GM19351 (cell line): ENCODE data around the gene MYO1G.
A peak's percentile ranks its signal among the peaks of the same experiment; 100 is the strongest.

Source experiments
- ATAC-seq: cut with Tn5 transposase; IDR thresholded peaks from one replicate; pipeline ENCODE4 v1.9.1; 2021; ENCODE audit warnings: mild to moderate bottlenecking, moderate library complexity; ENCODE audit not compliant: unreplicated experiment

The MYO1G gene

DNA sequence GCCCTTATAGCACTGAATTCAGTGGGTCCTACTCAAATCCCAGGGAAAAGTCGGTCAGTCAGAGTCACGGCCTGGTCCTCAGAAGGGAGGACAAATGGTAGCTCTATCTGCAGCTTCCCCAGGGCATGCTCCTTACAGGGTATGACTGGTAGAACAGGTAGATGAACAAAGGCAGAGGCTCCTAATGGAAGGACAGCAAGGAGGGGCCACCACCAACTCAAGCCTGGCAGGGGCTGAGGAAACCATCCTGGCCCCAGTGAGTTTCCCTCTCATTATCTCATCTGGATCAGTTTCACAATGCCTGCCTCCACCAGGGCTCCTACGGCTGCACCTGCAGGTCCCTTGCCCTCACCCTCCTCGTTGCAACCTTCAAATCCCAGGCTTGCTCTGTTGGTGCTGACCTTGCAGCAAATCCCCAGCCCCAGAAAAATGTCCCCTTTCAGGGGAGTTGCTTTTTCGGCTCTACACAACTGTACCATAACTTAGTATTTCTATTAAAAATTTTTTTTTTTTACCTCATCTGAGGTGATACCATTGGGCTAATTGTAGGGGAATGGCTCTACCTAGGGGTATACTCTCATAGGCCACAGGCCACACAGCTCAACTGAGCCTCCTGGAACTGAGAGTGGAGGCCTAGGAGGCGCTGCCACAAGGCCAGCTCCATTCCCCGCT lies 2.4 kb upstream of the MYO1G start:
- peak; percentile 1 for ATAC-seq

DNA sequence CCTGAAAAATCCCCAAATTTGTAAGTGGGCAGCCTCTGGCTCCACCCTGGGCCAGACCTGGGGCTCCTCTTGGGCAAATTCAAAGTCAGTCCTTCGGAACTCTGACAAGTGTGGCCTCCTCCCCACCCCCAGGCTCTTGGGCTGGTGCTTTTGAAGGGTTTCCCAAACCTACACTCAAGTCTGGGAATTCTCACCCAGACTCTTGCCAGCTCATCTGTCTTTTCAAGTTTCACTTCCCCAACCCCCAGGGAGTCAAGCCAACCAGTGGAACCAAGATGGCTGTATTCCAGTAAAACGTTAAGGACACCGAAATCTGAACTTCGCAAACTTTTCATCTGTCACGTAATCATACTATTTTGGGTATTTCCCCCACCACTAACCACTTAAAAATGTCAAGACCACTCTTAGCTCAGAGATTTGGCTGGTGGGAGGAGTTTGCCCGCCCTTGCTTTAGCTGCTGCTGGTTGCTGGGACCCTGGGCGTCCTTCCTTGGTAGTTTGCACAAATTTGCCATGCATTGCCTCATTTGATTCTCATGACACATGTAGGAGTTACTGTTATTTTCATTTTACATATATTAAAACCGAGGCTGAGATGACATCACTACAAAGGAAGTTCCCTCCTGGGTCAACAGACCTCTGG lies 1.7 kb upstream of the MYO1G start:
- peak; percentile 48 for ATAC-seq

DNA sequence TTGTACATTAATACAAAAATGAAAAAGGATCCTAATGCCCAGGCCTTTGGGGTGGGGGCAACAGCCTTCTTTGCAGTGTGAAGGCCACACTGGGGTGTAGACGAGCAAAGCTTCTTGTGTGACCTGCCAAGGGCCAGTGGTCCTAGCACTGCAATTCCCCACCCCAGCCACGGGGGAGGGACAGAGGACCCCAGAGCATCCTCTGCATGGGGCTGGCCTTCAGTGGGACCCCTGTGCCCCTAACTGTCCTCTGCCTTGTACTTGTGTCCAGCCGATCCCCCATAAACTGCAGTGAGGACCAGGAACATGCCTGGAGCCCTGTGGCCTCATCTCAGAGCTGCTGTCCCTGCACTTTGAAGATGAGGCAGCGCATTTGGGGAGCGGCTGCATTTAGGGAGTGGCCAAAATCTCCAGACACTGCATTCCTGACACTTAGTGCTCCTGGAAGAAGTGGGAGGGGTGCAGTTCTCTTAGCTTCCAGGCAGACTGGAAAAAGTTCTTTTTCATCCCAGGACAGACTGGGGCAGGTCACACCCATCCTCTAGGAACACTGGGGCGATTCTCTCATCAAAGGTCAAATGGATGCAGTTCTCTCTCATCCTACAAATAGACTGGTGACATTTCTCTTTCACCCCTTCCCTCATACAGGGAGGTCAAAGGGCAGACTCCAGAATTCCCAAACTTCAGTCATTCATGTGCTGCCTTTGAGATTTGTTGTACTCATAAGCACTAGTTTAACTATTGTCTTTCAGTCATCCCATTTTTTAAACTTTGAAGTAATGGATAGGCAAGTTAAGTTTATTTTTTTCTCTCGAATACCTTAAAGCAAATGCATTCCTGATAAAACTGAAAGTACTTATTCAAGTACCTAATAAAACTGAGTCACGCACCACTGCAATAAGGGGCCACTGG lies 922 bp upstream of the MYO1G start:
- ATAC-seq: no peak

DNA sequence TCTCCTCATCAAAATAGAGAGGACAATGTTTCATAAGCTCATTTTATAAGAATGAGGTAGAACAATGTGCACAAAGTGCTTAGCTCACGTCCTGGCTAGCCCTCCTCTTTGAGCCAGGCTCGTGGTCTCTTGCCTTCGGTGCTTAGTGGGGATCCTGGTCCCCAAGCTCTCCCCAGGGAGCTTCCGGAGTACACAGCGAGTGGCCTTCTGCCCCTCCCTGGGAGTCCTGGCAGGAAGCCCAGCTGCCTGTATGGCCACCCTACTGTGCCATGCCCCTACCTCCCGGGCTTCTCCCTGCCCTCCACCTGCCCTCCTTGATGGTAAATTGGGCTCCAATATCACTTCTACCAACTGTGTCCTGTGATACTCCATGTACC lies 868 bp downstream of the MYO1G start:
- ATAC-seq: no peak

DNA sequence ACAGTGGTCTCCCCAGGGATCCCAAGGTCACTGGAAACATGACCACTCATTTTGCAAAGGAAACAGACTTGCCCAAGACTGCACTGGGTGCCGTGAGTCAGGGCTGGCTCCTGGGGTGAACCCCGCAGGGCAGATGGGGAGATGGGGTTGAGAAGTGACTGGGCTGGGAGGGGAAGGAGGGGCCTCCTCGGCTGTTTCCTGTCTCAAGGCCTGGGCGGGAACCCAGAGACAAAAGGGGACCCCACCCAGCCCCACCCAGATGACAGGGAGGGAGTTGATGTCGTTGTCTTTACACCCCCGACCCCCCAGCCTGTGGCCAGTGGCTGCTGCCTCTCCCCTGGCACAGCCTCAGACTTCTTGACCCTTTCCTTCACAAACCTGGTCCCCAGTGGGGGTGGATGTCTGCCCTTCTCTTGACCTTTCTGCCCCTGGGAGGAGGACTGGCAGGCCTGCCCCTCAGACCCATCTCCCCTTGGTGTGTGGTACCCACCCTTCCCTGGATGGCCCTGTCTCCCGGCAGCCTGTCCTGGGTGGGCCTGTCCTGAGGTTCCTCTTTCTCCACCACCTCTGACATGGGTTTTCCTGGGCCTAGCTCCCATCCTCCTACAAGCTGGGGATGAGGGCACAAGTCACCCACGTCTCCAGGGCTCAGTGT lies 1.4 kb downstream of the MYO1G start:
- ATAC-seq: no peak

DNA sequence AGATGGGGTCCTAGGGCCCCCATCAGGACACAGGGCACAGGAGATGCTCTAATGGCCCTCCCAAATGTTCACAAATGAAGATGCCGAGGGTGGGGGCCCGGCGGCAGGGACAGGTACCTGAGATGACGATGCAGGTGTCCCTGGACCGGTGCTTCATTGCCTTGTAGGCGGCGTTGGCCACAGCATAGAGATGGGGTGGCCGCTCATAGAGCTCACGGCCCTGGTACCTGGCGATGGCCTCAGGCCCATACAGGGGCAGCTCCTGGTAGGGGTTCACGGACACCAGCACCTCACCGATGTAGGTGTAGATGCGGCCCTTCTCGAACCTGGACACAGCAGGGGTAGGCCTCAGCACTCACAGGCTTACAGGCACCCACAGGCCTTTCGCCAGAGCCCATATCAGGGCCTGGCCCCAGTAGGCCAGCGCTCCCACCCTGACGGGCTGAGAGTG lies 2.0 kb downstream of the MYO1G start:
- ATAC-seq: no peak

DNA sequence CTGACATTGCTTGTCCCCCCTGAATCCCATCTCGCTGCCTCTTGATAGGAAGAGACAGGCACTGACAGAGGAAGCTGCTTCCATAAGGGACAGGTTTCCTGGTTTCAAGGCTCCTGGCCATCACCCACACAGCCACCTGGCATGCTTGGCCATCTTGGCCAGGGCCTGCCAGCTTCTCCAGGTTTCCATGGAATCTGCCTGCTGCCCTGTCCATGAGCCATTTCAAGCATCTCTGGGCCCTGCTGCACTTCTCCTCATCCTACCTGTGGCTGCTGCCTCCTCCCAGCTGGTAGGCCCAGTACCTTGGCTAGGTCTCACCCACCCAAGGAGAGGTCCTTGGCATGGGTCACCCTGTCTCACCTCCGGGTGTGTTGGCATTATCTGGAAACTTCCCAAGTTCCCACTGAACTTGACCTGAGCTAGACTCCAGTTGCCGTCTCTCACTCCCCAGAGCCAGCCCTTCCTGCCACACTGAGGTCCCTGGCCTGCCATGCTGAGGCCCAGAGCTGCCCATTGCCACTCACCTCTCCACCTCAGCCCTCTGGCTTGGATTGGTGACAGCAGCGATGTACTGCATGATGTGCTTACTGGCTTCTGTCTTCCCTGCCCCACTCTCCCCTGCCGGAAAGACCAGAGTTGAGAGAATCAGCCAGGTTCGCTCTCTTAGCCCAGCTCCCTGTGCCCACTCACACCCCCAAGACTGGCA lies 2.6 kb downstream of the MYO1G start:
- ATAC-seq: no peak

DNA sequence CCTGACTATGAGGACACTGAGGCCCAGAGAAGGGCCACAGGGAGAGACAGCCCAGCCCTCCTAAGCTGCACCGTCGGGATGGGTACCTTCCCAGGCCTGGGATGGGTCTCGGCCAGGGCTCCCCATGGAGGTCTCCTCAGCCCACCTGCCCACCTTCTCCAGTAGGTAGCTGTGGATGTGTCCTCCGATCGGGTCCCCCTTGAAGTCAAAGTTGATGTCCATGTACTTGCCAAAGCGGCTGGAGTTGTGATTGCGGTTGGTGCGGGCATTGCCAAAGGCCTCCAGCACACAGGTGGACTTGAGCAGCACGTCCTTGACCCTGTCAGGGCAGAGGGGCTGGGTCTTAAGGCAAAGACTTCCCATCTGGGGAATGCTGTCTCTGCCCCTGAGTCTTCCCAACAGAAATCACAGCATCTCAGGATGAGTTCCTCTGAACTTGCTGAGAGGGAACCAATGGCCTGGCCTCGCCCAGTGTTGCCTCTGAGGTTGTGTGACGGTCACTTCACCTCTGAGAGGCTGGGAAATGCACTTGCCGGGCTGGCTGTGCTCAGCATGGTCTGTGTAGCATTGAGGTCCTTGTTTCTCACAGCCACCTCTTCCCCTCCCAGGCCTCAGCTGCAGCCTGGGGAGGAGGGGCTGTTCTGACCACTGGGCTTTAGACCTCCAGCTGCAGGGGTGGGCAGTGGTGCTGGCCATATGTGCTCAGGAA lies 3.3 kb downstream of the MYO1G start:
- ATAC-seq: no peak

DNA sequence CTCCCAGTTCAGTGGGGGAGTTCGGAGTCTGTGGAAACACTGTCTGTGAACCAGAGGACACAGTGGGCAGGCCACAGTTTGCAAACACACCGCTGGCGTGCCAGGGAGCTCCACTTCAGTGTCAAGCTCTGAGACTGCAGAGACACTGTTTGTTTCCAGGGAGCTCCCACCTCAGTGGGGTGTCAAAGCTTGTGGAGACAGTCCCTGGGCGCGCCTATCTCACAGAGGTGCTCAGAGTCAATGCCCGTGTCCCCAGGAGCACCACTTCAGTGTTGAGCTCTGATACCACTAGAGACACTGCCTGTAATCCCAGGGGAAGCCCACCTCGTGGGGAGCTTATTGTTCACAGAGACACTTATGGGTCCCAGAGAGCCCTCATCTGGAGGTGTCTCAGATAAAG lies 4.3 kb downstream of the MYO1G start:
- no peak for ATAC-seq

DNA sequence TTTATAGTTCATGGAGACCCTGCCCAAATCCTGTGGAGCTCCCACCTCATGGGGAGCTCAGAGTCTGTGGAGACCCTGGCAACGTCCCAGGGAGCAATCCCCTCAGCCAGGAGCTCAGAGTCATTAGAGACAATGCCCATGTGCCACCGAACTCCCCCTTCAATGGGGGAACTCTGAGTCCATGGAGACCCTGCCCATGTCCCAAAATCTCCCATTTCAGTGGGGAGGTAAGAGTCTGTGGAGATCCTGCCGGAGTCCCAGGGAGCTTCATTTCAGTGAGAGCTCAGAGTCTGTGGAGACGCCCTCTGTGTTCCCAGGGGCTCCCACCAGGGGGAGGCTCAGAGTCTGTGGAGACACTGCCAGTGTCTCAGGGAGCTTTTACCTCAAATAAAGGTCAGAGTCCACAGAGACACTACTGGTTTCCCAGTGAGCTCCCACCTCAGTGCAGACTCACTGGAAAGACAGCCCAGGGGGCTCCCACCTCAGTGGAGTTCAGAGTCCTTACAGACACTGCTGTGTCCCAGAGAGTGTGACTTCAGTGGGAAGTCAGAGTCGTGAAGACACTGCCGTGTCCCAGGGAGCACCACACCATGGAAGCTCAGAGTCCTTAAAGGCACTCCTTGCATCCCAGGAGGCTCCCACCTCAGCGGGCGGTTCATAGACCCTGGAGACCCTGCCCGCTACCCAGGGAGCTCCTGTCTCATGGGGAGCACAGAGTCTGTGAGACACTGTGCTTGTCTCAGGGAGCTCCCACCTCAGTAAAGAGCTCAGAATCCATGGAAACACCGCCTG lies 5.0 kb downstream of the MYO1G start:
- ATAC-seq: no peak

DNA sequence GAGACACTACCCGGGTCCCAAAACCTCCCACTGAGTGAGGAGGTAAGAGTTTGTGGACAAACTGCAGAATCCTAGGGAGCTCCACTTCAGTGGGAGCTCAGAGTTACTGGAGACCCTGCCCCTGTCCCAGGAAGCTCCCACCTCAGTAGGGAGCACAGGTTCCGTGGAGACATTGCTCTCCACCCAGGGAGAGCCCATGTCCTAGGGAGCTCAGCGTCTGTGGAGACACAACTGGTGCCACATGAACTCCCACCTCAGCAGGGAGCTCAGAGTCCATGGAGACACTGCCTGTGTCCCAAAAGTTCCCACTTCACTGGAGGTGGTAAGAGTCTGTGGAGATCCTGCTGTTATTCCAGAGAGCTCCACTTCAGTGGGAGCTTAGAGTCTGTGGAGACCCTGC lies 6.3 kb downstream of the MYO1G start:
- ATAC-seq: no peak

DNA sequence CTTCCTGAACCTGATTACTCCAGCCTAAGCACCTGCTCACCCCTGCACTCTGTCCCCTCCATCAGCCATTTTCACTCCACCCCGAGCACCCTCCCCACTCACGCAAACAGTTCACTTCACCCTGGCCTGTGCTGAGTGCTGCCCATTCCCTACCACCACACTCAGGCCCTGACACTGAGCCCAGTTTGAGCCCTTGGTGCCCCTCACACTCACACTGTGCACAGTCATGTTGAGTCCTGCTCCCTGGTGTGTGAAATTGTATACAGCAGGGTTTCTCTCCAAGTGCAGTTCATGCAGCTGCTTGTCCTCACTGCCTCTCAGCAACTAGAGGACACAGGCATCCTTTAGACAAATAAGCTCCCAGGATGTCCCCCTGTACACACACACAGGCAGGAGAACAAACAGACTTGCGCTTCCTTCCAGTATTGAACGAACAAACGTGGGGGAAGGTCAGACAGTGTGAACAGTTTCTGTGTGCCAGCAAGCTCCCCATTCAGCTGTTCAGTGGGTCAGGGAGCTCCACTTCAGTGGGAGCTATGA lies 6.8 kb downstream of the MYO1G start:
- no peak for ATAC-seq

DNA sequence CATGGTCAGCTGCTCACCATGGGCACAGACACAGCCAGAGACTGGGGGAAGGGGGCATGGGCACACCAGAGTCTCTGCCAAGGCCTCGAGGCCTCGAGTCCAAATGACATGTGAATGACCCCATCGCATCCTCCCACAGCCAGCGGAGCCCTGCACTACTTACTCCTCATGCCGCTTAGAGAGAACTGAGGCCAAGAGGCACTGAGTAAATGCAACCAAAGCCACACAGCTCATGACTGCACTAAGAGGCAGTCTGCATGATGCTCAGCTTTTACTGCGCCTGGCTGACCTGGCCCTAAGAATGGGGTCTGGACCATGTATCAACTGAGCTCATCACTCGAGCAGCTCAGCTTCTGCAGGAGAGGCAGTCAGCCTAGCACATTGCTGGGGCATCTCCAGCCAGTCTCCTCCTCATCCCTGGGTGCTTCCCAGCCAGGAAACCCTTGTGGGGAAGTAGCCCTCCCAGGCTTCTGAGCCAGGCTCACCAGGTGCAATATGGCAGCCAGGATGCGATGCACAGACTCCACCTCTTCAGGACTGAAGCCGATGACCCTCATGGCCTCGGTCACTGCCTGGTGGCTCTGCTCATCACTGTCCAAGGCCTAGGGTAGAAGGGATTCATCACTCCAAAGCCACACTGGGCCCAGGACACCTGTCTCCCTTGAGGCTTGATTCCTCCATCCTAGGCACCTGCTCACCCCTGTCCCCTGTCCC lies 7.5 kb downstream of the MYO1G start:
- ATAC-seq: no peak

DNA sequence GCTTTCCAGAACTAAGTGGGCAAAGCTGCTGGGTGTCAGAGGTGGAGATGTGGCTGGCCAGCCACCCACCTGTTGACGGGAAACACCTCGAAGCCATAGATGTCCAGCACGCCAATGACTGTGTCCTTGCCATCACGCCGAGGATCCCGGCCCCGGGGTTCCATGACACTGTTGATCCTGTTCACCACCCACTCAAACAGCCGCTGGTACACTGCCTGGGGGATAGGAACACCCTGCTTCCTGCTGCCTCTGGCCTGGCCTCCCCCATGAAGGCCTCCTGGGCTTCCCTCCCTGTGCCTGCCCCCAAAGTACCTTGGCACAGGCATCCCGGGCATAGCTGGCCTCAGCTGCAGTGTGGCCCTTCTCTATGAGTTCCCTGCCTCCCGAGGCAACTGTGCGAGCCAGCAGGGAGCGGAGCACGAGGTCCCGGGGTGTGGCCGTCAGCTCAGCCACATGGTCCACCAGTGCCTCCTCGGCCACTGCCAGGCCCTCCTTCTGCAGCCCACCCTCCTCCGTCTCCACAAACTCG lies 8.2 kb downstream of the MYO1G start:
- ATAC-seq: no peak

DNA sequence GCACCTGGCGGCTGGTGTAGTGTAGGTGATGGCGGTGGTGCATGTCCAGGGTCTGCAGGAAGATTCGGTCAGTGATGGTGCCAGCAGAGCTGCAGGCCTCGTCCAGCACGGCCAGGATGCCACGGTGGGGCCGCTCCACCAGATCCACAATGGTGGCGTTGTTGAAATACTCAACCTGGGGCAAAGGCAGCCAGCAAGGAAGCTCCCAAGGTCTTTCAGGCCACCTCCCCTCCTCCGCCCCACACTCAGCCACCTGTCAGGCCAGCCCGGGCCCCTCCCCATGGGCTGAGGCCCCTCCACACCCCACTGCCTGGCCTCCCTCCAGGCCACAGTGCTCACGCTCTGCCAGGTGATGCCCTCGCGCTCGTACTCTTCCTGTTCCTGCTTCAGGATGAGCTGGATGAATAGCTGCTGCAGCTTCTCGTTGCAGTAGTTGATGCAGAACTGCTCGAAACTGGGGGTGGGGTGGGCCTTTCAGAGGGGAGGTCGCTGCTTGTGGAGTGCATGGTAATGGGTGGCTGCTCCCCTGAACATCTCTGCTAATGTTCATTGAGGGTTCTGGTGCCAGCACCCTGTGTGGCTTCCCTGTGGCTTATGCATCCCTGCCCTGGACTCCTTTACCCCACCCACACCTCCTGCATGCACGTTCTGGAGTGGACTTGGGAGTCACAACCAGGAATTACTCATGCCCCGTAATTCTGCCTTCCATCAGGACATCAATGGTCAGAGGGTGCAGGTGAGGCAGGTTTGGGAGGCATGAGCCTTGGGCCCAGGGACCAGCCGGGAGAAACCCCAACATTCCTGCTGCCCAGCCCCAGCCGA lies 8.9 kb downstream of the MYO1G start:
- ATAC-seq: no peak

DNA sequence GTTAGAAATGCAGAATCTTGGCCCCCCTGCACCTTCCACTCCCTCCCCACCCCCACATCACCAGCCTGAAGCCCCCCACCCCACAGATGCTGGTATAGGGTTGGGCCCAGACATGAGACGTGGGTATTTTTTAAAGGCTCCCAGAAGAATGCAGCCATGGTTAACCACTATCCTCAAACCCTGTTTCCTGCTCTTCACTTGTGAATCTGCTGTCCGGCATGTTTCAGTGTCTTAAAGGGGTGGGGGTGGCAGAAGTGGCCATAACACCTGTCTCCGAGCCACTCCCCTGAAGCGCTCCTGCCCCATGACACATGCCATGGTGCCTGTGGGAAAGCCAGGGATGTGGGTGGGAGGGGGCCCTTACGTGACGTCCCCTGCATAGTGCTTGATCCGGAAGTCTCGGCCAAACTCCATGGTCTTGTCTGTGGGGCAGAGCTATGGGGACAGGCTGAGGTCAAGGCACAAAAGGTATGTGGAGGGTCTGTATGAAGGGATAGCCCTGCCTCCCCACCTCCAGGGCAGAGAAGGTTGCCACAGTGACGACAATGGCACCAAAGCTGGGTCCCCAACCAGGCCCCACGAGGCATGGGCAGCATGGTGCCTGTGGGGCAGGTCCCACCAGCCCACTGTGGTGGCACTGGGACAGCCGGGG lies 9.6 kb downstream of the MYO1G start:
- ATAC-seq: no peak
